Activated naive CD8-positive, alpha-beta T cell treated with anti-CD3 and anti-CD28 coated beads for 36 hours (primary cell): ENCODE results near the gene ATP2A3. TPM values are rescaled to one million over a fixed set of nuclear protein-coding genes. Genes with fewer than 3 reads are reported as not detected.

Source experiments
- DNase-seq: peaks from one replicate; pipeline ENCODE4 v3.0.0; 2021
- H3K27ac Mint-ChIP-seq: one replicate; pipeline ENCODE4 v1.8.0; 2022; ENCODE audit warnings: mild to moderate bottlenecking, moderate library complexity, mixed read lengths
- H3K27me3 Mint-ChIP-seq: one replicate; pipeline ENCODE4 v1.8.0; 2022; ENCODE audit warnings: mild to moderate bottlenecking, mixed read lengths
- H3K36me3 Mint-ChIP-seq: one replicate; pipeline ENCODE4 v1.8.0; 2021; ENCODE audit warnings: mild to moderate bottlenecking, mixed read lengths
- H3K4me1 Mint-ChIP-seq: one replicate; pipeline ENCODE4 v1.8.0; 2021; ENCODE audit warnings: mixed read lengths
- H3K4me3 Mint-ChIP-seq: one replicate; pipeline ENCODE4 v1.8.0; 2022; ENCODE audit warnings: mild to moderate bottlenecking, moderate library complexity, mixed read lengths
- H3K9me3 Mint-ChIP-seq: one replicate; pipeline ENCODE4 v1.8.0; 2022; ENCODE audit warnings: mixed read lengths
- total RNA-seq, 2 experiments: library from RNA; stranded (reverse); gene quantifications; one replicate each; pipeline ENCODE4 v1.2.3, GENCODE V29; 2021

Gene ATP2A3
- total RNA-seq, 2 experiments from 2014 or later: 85.7 to 89.9 TPM

DNA sequence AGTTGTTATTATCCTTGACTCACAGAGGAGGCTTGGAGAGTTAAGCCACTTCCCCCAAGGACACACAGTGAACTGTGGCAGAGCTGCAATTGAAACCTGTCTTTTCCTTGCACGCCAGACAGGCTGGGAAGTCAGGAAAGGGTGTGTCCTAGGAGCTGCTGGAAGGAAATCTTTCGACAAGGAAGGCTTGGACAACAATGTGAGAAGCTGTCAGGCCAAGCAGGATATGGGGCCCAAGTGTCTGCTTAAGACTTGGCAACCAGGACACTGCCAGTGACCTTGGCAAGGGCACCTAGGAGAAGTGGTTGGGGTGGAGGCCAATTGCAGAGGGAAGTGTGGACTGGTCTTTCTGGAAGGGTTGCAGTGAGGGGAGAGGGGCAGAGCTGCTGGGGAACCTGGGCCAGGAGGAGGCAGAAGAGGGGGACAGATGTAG lies 69.3 kb downstream of the ATP2A3 start:
- no peak for DNase-seq
- Mint-ChIP-seq H3K4me3 (no peak overlapping the region), H3K4me1 (peaks cover 23% of the 10 kb centered on the region), H3K36me3 (no peaks in the 10 kb centered on the region), H3K9me3 (no peaks in the 10 kb centered on the region), H3K27ac (no peak overlapping the region), H3K27me3 (no peaks in the 10 kb centered on the region)

DNA sequence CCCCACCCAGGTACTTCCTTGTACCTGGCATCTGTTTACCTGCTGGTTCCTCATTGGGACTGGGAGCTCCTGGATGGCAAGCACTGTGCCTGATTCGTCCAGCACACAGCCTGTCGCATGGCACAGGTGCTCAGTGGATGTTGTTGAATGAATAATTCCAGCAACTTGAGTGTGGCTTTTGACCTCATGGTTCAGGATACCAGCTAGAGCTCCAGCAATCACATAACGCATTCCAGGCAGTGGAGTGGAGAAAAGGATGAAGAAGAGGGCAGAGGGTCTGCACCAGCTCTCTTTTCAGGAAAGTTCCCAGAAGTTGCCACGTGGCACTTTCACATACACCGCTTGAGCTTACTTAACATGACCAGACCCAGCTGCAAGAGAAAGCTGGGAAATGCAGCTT lies 70.0 kb downstream of the ATP2A3 start:
- DNase-seq: no peak
- Mint-ChIP-seq H3K27ac (no peak overlapping the region), H3K4me1 (peaks cover 23% of the 10 kb centered on the region), H3K36me3 (no peaks in the 10 kb centered on the region), H3K4me3 (peak overlapping the region; percentile 78), H3K9me3 (no peaks in the 10 kb centered on the region), H3K27me3 (no peaks in the 10 kb centered on the region)

DNA sequence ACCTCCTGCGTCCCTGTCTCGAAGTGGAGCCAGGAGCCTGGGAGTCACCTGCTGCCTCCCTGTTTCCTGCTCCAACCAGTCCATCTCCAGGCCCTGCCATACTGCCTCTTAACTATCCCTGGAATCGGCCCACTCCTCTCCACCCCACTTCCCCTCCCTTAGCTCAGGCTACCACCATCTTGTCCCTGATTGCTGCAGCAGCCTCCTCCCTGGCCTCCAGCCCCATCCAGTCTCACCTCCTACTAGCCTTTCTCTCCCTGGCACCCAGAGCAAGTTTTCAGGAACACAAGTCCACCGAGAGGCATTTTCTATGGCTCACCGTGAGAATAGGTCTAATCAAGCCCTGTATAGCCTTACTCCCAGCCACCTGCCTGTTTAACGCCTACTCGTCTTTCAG lies 70.5 kb downstream of the ATP2A3 start:
- Mint-ChIP-seq H3K36me3 (no peaks in the 10 kb centered on the region), H3K4me3 (peak overlapping the region; percentile 78), H3K4me1 (peaks cover 23% of the 10 kb centered on the region), H3K9me3 (no peaks in the 10 kb centered on the region), H3K27ac (peak overlapping the region; percentile 58), H3K27me3 (no peaks in the 10 kb centered on the region)
- no peak for DNase-seq

DNA sequence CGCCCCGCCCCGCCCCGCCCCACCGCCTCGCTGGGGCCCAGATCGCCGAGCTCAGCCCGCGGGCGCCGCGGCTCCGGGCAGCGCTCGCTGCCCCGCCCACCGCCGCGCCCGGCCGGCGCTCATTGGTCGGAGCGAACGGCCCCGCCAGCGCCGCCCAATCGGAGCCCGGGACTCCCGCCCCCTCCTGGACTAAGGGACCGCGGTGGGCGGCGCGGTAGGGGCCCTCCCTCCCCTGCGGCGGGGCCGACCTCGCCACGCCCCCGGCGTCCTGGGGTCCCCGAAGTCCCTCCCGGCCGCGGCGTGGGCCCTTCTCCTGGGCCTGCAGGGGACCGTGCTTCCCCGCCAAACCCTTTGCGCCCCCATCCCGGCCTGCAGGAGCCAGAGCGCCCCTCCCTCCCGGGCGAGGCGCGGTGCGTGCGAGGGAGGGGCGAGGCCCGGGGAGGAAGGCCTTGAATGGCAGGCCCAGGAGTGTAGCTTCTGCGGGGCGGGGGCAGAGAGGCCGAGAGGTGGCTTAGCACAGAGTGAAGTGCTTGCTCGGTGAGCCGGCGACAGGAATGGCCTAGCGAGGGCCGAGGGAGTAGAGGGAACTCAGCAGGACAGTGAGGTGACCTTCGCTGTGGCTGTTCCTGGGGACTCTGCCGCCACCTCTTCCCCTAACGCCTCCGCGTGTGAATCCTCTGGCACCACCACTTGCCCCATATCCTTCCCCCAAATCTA lies 71.1 kb downstream of the ATP2A3 start, which contains the start of gene CAMKK1:
Gene CAMKK1, minus strand, starts transcription at position 51 of the 717 bp plus-strand sequence. CDS start 7,366 bp downstream, outside the sequence.
- H3K4me1 Mint-ChIP-seq: peaks cover 25% of the 10 kb centered on the region
- no peaks in the 10 kb centered on the region for H3K9me3 Mint-ChIP-seq
- H3K36me3 Mint-ChIP-seq: no peaks in the 10 kb centered on the region
- no peaks in the 10 kb centered on the region for H3K27me3 Mint-ChIP-seq
- peak within 1 kb of the TSS; percentile 58 for H3K27ac Mint-ChIP-seq
- DNase-seq: peak; percentile 95
- H3K4me3 Mint-ChIP-seq: peak within 1 kb of the TSS; percentile 80

DNA sequence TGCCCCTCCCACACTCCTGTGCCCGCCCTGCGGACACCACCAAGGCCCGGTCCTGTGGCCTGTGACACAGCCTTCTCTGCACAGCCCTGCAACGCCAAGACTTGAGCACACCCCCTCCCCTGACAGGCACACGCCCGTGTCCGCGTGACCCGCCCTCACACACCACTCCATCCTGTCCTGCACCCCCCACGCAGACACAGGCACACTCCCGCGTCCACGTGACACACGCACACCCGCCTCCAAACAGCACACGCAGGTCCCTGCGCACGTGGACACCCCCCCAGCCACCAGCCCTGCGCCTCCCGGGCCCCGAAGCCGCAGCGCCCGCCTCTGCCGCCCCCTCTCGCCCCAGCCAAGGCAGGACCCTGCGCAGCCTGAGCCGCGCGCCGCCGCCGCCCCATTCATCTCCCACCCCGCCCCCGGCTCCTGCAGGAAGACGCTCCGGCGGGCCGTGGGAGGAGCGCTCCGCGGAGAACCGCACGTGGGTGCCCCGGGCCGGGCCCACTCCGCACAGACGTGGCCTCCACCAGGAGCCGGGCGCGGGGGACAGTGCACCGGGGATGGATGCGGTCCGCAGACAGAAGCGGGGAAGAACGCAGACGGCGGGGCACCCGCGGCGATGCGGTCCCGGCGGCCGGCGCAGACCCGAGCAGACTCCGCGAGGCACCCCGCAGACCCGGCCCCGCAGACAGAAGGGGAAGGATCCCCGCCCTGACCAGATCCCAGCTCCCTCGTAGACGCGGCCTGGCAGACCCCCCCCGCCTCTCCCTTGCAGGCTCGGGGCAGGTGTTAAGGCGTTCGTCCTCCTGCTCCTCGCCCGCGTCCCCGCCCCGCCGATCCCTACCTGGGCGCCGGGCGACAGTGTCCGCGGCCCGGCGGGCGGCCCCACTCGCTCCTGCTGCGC lies 71.9 kb downstream of the ATP2A3 start:
- Mint-ChIP-seq H3K27me3 (no peaks in the 10 kb centered on the region), H3K4me1 (peaks cover 30% of the 10 kb centered on the region), H3K9me3 (no peaks in the 10 kb centered on the region), H3K27ac (peak overlapping the region; percentile 57), H3K36me3 (no peaks in the 10 kb centered on the region), H3K4me3 (peak overlapping the region; percentile 80)
- peak; percentile 71 for DNase-seq

DNA sequence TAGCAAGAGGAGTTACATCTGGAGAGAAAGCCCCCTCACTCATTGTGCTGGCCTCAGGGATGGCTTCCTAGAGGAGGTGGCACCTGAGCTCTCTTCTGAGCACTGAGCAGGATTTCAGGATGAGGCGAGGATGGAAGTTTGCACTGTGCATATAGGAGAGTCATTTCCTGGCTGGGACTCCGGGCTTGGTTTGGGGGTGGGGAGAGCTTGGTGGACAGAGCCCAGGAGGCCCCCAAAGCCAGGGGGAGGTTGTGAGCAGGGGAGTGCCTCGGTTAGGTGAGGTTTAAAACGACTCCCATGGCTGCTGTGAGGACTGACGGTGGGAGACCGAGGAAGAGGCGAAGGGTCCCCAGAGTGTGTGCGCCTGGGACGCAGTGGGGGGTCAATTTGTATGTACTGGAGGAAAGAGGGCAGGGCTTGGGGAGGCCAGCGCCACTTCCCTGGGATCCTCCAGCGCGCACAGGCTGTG lies 72.6 kb downstream of the ATP2A3 start:
- Mint-ChIP-seq H3K27ac (peak overlapping the region; percentile 57), H3K4me3 (peak overlapping the region; percentile 80), H3K27me3 (no peaks in the 10 kb centered on the region), H3K4me1 (peaks cover 37% of the 10 kb centered on the region), H3K36me3 (no peaks in the 10 kb centered on the region), H3K9me3 (no peaks in the 10 kb centered on the region)
- DNase-seq: no peak

DNA sequence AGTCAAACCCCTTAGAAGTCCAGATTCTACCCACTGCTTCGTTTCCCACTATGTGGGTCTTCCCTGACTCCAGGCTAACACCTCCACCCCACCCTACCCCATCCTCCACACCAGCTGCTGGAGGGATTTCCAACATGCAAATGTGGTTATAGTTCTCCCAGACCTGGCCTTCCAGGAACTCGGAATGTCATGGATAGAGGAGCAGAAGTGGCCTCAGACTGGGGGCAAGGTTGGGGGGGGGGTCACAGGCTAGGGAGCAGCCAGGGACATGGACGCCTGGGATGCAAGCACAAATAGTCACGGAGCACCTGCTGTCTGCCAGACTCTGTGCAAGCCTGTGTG lies 73.4 kb downstream of the ATP2A3 start:
- Mint-ChIP-seq H3K4me3 (peak overlapping the region; percentile 80), H3K27me3 (no peaks in the 10 kb centered on the region), H3K4me1 (peaks cover 42% of the 10 kb centered on the region), H3K27ac (no peak overlapping the region), H3K36me3 (no peaks in the 10 kb centered on the region), H3K9me3 (no peaks in the 10 kb centered on the region)
- no peak for DNase-seq

DNA sequence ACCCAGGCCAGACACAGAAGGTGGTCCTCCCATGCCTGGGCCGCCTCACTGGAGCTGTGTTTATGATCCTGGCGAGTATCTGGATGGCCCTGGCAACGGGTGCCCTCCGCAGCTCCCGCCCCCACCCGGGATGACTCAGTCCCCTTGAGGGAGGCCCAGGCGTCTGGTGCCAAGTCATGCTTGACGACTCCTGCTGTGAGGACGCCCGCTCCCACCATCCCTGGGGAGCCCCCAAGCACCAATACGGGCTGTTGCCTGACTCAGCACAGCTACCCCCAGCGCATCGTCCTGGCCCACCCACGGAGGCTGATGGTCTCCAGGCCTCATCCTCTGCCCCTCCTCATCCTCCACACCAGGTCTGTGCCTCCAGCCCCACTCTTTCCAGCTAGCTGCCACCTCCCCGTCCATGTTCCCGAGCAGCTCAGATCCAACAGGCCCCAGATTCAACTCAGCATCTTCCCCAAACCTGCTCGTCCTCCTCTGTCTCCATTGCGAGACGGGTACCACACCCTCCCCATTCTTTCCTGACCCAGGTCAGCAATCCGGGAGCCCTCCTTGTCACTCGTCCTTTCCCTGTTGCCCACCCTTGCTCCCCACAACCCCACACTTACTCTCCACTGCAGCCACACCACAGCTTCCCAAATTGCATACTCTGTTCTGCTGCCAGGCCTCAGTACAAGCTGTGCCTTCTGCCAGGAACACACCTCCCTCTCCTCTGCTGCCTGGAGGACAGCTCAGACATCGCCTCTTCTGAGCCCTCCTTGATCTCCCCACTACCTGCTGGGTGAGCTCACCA lies 74.0 kb downstream of the ATP2A3 start:
- no peaks in the 10 kb centered on the region for H3K27me3 Mint-ChIP-seq
- no peak overlapping the region for H3K4me3 Mint-ChIP-seq

DNA sequence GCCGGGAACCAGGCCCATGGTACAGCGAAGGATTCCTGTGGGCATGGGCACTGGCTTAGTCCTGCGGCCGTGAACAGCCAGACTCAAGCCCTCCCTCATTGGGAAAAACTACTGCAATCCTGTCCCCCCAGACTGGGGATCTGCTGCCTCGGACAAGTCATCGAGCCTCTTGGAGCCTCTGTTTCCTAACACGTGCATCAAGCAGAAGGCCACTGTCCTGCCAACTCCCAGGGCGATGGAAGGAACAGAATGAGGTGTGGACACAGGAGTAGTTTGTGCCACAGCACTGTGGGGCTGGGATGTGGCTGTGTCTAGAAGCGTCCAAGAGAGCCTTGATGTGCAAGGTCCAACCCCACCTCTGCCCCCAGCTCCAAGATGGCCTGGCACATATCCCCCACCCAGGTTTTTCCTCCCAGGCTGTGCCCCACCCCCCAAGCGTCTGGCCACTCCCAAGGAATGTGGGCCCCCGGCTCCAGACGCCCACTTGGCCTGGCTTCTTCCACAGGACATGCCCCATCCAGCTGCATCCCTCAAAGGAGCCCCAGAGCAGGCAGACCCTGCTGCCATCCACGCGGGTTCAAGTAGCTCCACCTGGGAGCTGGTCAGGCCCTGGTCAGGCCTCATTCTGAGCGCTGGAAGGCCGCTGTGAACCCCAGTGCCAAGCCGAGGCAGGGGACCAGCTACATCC lies 74.8 kb downstream of the ATP2A3 start:
- Mint-ChIP-seq H3K4me1 (peaks cover 42% of the 10 kb centered on the region), H3K27me3 (no peaks in the 10 kb centered on the region), H3K27ac (no peak overlapping the region), H3K9me3 (no peaks in the 10 kb centered on the region), H3K4me3 (no peak overlapping the region), H3K36me3 (no peaks in the 10 kb centered on the region)
- no peak for DNase-seq

More for the DNA sequence above, 74.0 kb downstream of the ATP2A3 start:
- H3K27ac Mint-ChIP-seq: no peak overlapping the region
- no peak for DNase-seq
- H3K36me3 Mint-ChIP-seq: no peaks in the 10 kb centered on the region
- H3K4me1 Mint-ChIP-seq: peaks cover 42% of the 10 kb centered on the region
- H3K9me3 Mint-ChIP-seq: no peaks in the 10 kb centered on the region

DNA sequence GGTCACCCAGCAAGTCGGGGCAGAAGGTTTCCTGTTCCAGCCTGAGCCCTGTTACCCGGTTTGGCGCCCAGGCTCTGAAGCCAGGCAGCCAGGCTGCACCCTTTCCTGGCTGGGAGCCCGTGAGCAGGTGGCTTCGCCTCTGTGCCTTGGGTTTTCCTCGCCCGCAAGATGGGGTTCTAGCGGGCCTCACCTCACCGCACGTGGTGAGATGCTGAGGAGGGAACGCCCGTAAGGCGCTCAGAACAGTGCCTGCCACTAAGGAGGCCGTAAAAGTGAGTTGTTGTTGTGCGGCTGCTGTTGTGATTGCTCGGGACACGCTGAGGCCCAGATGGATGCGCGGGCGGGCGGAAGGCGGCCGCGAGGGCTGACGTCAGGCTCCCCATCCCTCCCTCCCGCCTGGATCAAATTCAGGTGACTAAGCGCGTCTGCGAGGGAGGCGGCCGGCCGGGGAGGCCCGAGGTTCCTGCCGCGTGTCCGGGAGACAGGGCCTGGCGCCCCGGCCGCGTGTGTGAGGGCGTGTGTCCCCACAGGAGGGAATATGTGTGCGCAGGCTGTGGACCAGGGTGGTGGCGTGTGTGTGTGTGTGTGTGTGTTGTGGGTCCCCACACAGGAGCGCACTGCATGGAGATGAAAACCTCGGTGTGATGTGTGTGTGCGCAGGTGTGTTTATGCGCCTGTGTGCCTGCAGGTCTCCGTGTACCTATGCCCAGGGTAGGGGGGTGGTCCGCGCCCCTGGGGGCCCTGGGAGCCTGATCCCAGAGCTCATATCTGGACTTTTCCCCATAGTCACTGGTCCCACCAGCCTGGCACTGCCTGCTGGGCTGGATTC lies 75.7 kb downstream of the ATP2A3 start:
- H3K27me3 Mint-ChIP-seq: no peaks in the 10 kb centered on the region
- DNase-seq: no peak
- no peak overlapping the region for H3K27ac Mint-ChIP-seq
- no peaks in the 10 kb centered on the region for H3K9me3 Mint-ChIP-seq
- peaks cover 37% of the 10 kb centered on the region for H3K4me1 Mint-ChIP-seq
- H3K4me3 Mint-ChIP-seq: no peak overlapping the region
- H3K36me3 Mint-ChIP-seq: no peaks in the 10 kb centered on the region

DNA sequence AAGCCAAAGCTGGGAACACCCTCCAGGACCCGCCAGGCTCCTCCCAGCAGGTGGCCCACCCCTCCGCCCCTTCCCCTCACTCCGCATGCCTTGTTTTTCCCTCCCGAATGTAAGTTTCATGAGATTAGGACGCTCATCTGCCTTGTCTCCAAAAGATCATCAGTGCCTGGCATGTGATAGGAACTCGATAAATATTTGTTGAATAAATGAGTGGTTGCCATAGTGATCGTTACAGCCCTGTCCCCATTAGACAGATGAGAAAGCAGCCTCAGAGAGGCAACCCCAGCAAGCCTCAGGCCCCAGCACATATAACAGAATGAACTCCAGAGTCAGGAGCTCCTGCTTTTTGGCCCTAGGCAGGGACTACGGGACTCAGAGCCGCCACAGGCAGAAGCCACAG lies 76.4 kb downstream of the ATP2A3 start:
- Mint-ChIP-seq H3K27ac (no peak overlapping the region), H3K4me3 (no peak overlapping the region), H3K4me1 (peaks cover 34% of the 10 kb centered on the region), H3K9me3 (no peaks in the 10 kb centered on the region), H3K27me3 (no peaks in the 10 kb centered on the region), H3K36me3 (no peaks in the 10 kb centered on the region)
- DNase-seq: no peak

DNA sequence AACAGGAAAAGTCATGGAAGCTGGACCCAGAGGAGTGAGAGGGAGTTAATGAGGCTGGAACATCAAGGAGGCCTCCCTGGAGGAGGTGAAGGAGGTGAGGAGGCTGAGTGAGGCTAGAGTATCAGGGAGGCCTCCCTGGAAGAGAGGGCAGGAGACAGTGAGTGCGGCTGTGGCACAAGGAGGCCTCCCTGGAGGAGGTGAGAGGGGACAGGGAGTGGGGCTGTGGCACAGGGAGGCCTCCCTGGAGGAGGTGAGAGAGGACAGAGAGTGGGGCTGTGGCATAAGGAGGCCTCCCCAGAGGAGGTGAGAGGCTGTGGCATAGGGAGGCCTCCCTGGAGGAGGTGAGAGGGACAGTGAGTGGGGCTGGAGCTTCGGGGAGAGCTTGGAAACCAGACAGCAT lies 76.8 kb downstream of the ATP2A3 start:
- Mint-ChIP-seq H3K9me3 (no peaks in the 10 kb centered on the region), H3K27me3 (no peaks in the 10 kb centered on the region), H3K36me3 (no peaks in the 10 kb centered on the region), H3K4me1 (peaks cover 34% of the 10 kb centered on the region), H3K4me3 (peak overlapping the region; percentile 5), H3K27ac (peak overlapping the region; percentile 43)
- DNase-seq: no peak

DNA sequence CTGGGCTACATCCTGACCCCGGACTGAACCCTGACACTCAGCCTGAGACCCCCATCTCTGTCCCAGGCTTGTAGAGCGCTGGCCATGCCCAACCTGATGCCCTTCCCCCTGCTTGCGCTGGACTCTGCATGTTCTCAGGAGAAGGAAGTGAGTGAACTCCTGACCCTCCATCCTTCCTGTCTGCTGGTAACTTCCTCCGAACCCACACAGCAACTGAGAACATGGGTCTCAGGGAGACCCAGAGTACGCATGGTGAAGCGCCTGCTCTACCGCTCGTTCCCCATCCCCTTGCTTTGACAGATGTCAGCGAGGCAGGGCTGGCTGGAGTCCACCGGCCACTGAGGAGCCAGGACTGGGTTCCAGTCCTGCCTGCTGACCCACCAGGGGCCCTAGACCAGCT lies 77.5 kb downstream of the ATP2A3 start:
- no peaks in the 10 kb centered on the region for H3K27me3 Mint-ChIP-seq
- no peak for DNase-seq
- peaks cover 32% of the 10 kb centered on the region for H3K4me1 Mint-ChIP-seq
- H3K9me3 Mint-ChIP-seq: no peaks in the 10 kb centered on the region
- H3K27ac Mint-ChIP-seq: peak overlapping the region; percentile 43
- no peaks in the 10 kb centered on the region for H3K36me3 Mint-ChIP-seq
- H3K4me3 Mint-ChIP-seq: peak overlapping the region; percentile 5

DNA sequence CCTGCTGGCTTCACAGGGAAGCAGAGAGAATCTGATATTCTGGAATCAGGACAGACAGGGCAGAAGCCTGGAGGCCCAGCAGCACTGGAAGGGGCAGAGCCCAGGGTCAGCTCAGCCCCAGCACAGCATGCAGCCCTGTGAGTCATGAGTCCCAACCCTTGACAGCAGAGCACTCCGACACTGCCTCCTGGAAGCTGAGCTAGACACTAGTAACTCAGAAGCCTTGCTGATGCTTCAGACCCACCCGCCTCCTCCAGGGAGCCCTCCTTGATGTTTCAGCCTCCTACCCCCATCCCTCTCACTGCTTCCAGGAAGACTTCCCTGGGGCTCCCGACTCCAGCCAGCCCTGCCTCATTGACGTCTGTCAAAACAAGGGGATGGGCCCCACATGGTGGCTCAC lies 78.3 kb downstream of the ATP2A3 start:
- H3K4me1 Mint-ChIP-seq: peaks cover 25% of the 10 kb centered on the region
- no peaks in the 10 kb centered on the region for H3K27me3 Mint-ChIP-seq
- H3K4me3 Mint-ChIP-seq: no peak overlapping the region
- H3K36me3 Mint-ChIP-seq: no peaks in the 10 kb centered on the region
- DNase-seq: no peak
- no peak overlapping the region for H3K27ac Mint-ChIP-seq
- no peaks in the 10 kb centered on the region for H3K9me3 Mint-ChIP-seq
